ENCODE data around the gene MYLK4. TPM values are rescaled to one million over a fixed set of nuclear protein-coding genes. Genes with fewer than 3 reads are reported as not detected.

The MYLK4 gene
- total and polyA plus RNA-seq, 2 of the 13 experiments (the other 11 are each of a cell fraction or from before 2014, with no cell fraction given), result 0.26 to 0.29 TPM

GRCh38 chr6:2697291-2697690, 53.4 kb downstream of the MYLK4 start:
- DNase-seq (ENCODE audit: low spot score) (no peak), FAIRE-seq (no peak), ATAC-seq (no peak)
- ChIA-PET POLR2A (no interaction called here), CTCF (ENCODE audit: low intra/inter-chr PET ratio, low total read pairs) (no interaction called here)
- H3K9ac ChIP-seq (ENCODE audit: insufficient read depth, low read depth, low read length), result no peak overlapping the region
- no peak overlapping the region for H2AFZ ChIP-seq (ENCODE audit: low read length)
- BruUV-seq (replicated peaks), result no TSS peak
- no peak overlapping the region for H3K27ac ChIP-seq (ENCODE audit: extremely low read length, insufficient read depth, low read length)
- H3K27me3 ChIP-seq (ENCODE audit: control insufficient read depth in 1 of 2, insufficient read depth in 2 of 2, low read length in 2 of 2), result peaks cover 0 to 20% of the 10 kb centered on the region in 2 experiments; a peak in 2 of 5 replicates
- WGBS (ENCODE audit: low lambda C conversion rate), result 62% methylated on average over 13 of the region's 13 CpGs
- H3K4me3 ChIP-seq (replicated peaks in 1 of 3; ENCODE audit: insufficient read depth in 1 of 3, low read depth in 2 of 3, low read length in 3 of 3), result no peak overlapping the region
- no peaks in the 10 kb centered on the region for H3K36me3 ChIP-seq (replicated peaks in 1 of 2; ENCODE audit: control insufficient read depth in 1 of 2, insufficient read depth in 2 of 2, low read length in 2 of 2)
- H3K4me1 ChIP-seq (ENCODE audit: insufficient read depth, low read length), result peaks cover 14% of the 10 kb centered on the region
- intact Hi-C loops (cut with micrococcal nuclease; ENCODE audit: unreplicated experiment), result loop anchor here (5.0 to 10.0 kb wide), 2 partner anchors 62 to 1100 kb away; no protein-coding TSS in a partner anchor
- no peaks in the 10 kb centered on the region for H4K20me1 ChIP-seq (ENCODE audit: insufficient read depth, low read length)
- in situ Hi-C loops (cut with HindIII; ENCODE audit: extremely low pct_ligation_motif_present, low pct_unique_long_range_greater_than_20kb), result no loop called here
- TF ChIP-seq MAFK (conservative IDR thresholded peaks at IDR 0.05 in 1 of 2, IDR thresholded peaks at IDR 0.05 in 1 of 2; ENCODE audit: low read length in 2 of 2) (0 out of 4 replicates have a peak, but pooled peaks of 1 of the 2 experiments have one; percentile 4), IRX3 (CRISPR knock-in tag; IDR thresholded peaks at IDR 0.05; ENCODE audit: borderline replicate concordance, low read depth) (no peak), HOXA3 (CRISPR knock-in tag; IDR thresholded peaks at IDR 0.05) (no peak), SAFB2 (CRISPR knock-in tag; IDR thresholded peaks at IDR 0.05; ENCODE audit: borderline replicate concordance, low read depth) (no peak), ZFP37 (CRISPR knock-in tag; IDR thresholded peaks at IDR 0.05; ENCODE audit: borderline replicate concordance) (no peak), TBL1XR1 (IDR thresholded peaks at IDR 0.05; ENCODE audit: borderline replicate concordance, low read length, partially characterized antibody) (no peak), KAT8 (CRISPR knock-in tag; IDR thresholded peaks at IDR 0.05) (no peak), CTCF (CRISPR knock-in tag; IDR thresholded peaks at IDR 0.05) (0 out of 2 replicates have a peak, but pooled peaks have one; percentile 3), ZNF367 (CRISPR knock-in tag; IDR thresholded peaks at IDR 0.05; ENCODE audit: borderline replicate concordance) (no peak), KLF6 (CRISPR knock-in tag; IDR thresholded peaks at IDR 0.05) (no peak), TBX2 (CRISPR knock-in tag; IDR thresholded peaks at IDR 0.05; ENCODE audit: borderline replicate concordance) (no peak), ONECUT2 (CRISPR knock-in tag; IDR thresholded peaks at IDR 0.05) (no peak), MAFF (IDR thresholded peaks at IDR 0.05; ENCODE audit: low read depth, low read length) (0 out of 2 replicates have a peak, but pooled peaks have one; percentile 9), ERF (CRISPR knock-in tag; IDR thresholded peaks at IDR 0.05) (no peak), JUNB (CRISPR knock-in tag; IDR thresholded peaks at IDR 0.05; ENCODE audit: borderline replicate concordance) (no peak), EEA1 (CRISPR knock-in tag; IDR thresholded peaks at IDR 0.05; ENCODE audit: borderline replicate concordance) (no peak), NPAS2 (CRISPR knock-in tag; IDR thresholded peaks at IDR 0.05; ENCODE audit: borderline replicate concordance) (no peak), SNAPC5 (CRISPR knock-in tag; IDR thresholded peaks at IDR 0.05; ENCODE audit: borderline replicate concordance) (no peak), MNT (IDR thresholded peaks at IDR 0.05) (no peak), ZNF34 (CRISPR knock-in tag; IDR thresholded peaks at IDR 0.05; ENCODE audit: borderline replicate concordance) (no peak), THAP8 (CRISPR knock-in tag; IDR thresholded peaks at IDR 0.05; ENCODE audit: borderline replicate concordance) (no peak)
- no peaks in the 10 kb centered on the region for H3K79me2 ChIP-seq (ENCODE audit: insufficient read depth, low read length)
- no peak overlapping the region for H3K4me2 ChIP-seq (ENCODE audit: low read depth, low read length)
- no peaks in the 10 kb centered on the region for H3K9me3 ChIP-seq (ENCODE audit: low read length)

Measured in HepG2 (cell line).